ENCODE data around the gene GCNT2. TPM values are rescaled to one million over a fixed set of nuclear protein-coding genes. Genes with fewer than 3 reads are reported as not detected.
"Not testable (repeated sequence)": the region's sequence is repeated elsewhere in the genome, so short reads cannot be mapped to it uniquely, and the experiment has no call there.

Gene GCNT2
- total RNA-seq, 1 donor from 2014 or later, result 37.1 TPM

GRCh38 chr6:10621847-10622246 lies 100.7 kb downstream of the GCNT2 start:
- ATAC-seq (ENCODE audit: poor library complexity), result no peak
- intact Hi-C loops (cut with DNase I), result no loop called here
- no peak for DNase-seq

- intact Hi-C loops (cut with DNase I), result no loop called here
- ATAC-seq (ENCODE audit: poor library complexity) (no peak), DNase-seq (no peak)
These were observed 103.7 kb downstream of the GCNT2 start for GRCh38 chr6:10624836-10625235.

DNA sequence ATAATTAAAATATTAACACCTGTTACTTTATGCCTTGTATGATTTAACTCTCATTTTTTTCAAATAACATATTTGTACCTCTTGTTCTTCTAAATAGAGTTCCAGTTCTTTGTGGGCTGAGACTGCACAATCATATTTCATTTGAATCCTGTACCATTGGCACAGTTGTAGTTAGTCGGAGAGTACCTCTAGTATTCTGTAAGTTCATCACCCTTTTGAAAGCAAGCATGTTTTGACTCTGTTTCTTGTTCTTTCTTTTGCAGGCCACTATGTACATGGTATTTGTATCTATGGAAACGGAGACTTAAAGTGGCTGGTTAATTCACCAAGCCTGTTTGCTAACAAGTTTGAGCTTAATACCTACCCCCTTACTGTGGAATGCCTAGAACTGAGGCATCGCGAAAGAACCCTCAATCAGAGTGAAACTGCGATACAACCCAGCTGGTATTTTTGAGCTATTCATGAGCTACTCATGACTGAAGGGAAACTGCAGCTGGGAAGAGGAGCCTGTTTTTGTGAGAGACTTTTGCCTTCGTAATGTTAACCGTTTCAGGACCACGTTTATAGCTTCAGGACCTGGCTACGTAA lies 105.1 kb downstream of the GCNT2 start:
- intact Hi-C loops (cut with DNase I), result no loop called here
- DNase-seq (no peak), ATAC-seq (ENCODE audit: poor library complexity) (no peak)

DNA sequence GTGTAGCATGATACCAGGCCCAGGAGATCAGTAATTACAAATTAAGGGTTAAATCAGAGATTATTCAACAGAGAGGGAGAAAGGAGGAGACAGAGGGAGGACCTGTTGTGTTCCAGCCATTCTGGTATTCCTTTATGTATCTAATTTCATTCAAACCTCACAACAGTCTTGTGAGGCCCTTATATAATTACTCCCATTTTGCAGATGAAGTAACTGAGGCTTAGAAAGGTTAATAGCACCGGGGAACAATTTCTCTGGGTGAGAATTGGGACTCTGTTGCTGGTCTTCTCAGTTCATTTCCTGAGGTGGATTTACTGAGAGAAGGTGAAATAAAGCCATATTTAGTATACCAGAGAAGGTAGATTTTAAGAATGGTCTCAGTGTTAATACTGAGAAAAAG lies 106.6 kb downstream of the GCNT2 start:
- no peak for DNase-seq
- intact Hi-C loops (cut with DNase I), result no loop called here
- ATAC-seq (ENCODE audit: poor library complexity), result no peak

DNA sequence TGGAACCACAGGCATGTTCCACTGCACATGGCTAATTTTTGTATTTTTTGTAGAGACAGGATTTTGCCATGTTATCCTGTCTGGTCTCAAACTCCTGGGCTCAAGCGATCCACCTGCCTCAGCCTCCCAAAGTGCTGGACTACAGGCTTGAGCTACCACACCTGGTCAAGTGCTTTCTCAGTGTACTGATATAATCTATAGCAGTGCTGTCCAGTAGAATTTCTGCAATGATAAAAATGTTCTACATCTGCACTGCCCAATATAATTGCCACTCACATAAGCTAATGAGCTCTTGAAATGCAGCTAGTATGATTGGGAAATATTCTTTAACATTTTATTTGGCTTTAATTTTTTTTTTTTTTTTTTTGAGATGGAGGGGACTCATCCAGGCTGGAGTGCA lies 109.0 kb downstream of the GCNT2 start:
- no peak for ATAC-seq (ENCODE audit: poor library complexity)
- intact Hi-C loops (cut with DNase I), result no loop called here
- DNase-seq, result no peak

GRCh38 chr6:10633216-10633615 lies 112.1 kb downstream of the GCNT2 start:
- no peak for ATAC-seq (ENCODE audit: poor library complexity)
- no peak for DNase-seq
- intact Hi-C loops (cut with DNase I), result no loop called here

- ATAC-seq (ENCODE audit: poor library complexity) (no peak), DNase-seq (no peak)
- intact Hi-C loops (cut with DNase I), result no loop called here
These were observed 119.3 kb downstream of the GCNT2 start for GRCh38 chr6:10640412-10640811.

GRCh38 chr6:10641528-10641927 lies 120.4 kb downstream of the GCNT2 start:
- no peak for DNase-seq
- ATAC-seq (ENCODE audit: poor library complexity), result no peak
- intact Hi-C loops (cut with DNase I), result no loop called here

GRCh38 chr6:10643201-10643651 lies 122.1 kb downstream of the GCNT2 start:
- ATAC-seq (ENCODE audit: poor library complexity), result no peak
- DNase-seq, result no peak
- intact Hi-C loops (cut with DNase I), result no loop called here

GRCh38 chr6:10644225-10644624 lies 123.1 kb downstream of the GCNT2 start:
- intact Hi-C loops (cut with DNase I), result no loop called here
- DNase-seq (no peak), ATAC-seq (ENCODE audit: poor library complexity) (no peak)

GRCh38 chr6:10655508-10656055 lies 134.4 kb downstream of the GCNT2 start:
- intact Hi-C loops (cut with DNase I), result no loop called here
- DNase-seq, result no peak
- no peak for ATAC-seq (ENCODE audit: poor library complexity)

- DNase-seq, result no peak
- intact Hi-C loops (cut with DNase I), result no loop called here
- no peak for ATAC-seq (ENCODE audit: poor library complexity)
These were observed 138.0 kb downstream of the GCNT2 start for GRCh38 chr6:10658910-10659698.

- intact Hi-C loops (cut with DNase I), result no loop called here
- no peak for DNase-seq
These were observed 138.7 kb downstream of the GCNT2 start for GRCh38 chr6:10659699-10660348.

DNA sequence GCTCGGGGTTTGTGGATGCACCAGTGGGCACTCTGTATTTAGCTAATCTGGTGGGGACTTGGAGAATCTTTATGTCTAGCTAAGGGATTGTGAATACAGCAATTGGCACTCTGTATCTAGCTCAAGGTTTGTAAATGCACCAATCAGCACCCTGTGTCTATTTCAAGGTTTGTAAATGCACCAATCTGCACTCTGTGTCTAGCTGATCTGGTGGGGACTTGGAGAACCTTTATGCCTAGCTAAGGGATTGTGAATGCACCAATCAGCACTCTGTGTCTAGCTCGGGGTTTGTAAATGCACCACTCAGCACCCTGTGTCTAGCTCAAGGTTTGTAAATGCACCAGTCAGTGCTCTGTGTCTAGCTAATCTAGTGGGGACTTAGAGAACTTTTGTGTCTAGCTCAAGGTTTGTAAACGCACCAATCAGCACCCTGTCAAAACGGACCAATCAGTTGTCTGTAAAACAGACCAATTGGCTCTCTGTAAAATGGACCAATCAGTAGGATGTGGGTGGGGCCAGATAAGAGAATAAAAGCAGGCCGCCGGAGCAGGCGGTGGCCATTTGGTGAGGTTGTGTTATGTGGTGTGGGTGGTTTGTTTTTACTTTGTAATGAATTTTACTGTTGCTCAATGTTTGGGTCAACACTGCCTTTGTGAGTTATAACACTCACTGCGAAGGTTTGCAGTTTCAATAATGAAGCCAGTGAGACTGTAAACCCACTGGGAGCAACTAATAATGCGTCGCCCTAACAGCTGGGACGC lies 139.5 kb downstream of the GCNT2 start:
- intact Hi-C loops (cut with DNase I); DNase-seq; ATAC-seq (ENCODE audit: poor library complexity): not testable (repeated sequence)

More at GRCh38 chr6:10659699-10660348, 138.7 kb downstream of the GCNT2 start:
- peak; percentile 65 for ATAC-seq (ENCODE audit: poor library complexity)

DNA sequence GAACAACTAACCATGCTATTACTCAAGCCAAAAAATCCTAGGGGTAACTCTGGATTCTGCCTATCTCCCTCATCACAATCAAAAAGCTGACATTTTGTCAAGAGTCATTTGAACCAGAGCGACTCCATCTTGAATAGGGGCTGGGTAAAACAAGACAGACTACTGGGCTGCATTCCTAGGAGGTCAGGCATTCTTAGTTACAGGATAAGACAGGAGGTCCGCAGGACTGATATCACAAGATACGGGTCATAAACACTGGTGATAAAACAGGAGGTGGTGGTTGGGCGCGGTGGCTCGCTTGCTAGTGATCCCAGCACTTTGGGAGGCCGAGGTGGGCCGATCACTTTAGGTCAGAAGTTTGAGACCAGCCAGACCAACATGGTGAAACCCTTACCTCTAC lies 141.1 kb downstream of the GCNT2 start:
- DNase-seq, result no peak
- intact Hi-C loops (cut with DNase I), result no loop called here
- no peak for ATAC-seq (ENCODE audit: poor library complexity)

- DNase-seq (no peak), ATAC-seq (ENCODE audit: poor library complexity) (no peak)
- intact Hi-C loops (cut with DNase I), result no loop called here
These were observed 141.6 kb downstream of the GCNT2 start for GRCh38 chr6:10662742-10663141.

DNA sequence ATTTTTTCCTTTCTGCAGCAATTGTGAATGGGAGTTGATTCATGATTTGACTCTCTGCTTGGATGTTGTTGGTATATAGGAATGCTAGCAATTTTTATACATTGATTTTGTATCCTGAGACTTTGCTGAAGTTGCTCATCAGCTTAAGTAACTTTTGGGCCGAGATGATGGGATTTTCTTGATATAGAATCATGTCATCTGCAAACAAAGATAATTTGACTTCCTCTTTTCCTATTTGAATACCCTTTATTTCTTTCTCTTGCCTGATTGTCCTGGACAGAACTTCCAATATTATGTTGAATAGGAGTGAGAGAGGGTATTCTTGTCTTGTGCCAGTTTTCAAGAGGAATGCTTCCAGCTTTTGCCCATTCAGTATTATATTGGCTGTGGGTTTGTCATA lies 144.4 kb downstream of the GCNT2 start:
- intact Hi-C loops (cut with DNase I); DNase-seq; ATAC-seq (ENCODE audit: poor library complexity): not testable (repeated sequence)

- intact Hi-C loops (cut with DNase I), result no loop called here
- ATAC-seq (ENCODE audit: poor library complexity), result no peak
- no peak for DNase-seq
These were observed 147.2 kb downstream of the GCNT2 start for GRCh38 chr6:10668126-10668917.
